ENCODE data around the gene REL. TPM values are rescaled to one million over a fixed set of nuclear protein-coding genes. Genes with fewer than 3 reads are reported as not detected.

Gene REL
- total RNA-seq, 2 donors from 2014 or later = 11.7 to 15.9 TPM

DNA sequence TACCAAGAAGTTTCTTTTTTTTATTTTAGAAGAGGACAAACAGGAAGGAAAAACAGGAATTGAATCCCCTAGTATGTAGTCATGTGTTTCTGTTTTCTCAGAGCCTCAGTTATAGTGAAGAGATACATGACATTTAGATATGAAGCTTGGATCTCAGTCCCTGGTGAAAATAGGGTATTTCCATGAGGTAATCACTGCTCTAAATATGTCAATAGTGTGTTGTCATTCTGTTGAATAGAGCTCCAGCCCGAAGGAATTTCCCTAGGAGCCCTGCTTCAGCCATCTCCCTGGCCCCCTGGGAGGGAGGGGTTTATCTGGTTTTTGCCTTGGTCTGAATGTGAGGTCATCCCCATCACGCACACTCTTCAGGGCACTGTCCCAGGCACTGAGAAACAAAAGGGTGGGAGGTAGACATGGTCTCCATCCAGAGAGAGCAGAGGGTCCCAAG, 47.1 kb upstream of the REL start:
- Mint-ChIP-seq H3K36me3 (ENCODE audit: low read depth) (no peaks in the 10 kb centered on the region), H3K27ac (no peak overlapping the region), H3K9me3 (no peaks in the 10 kb centered on the region), H3K4me1 (no peaks in the 10 kb centered on the region), H3K27me3 (ENCODE audit: insufficient read depth) (peaks cover 50% of the 10 kb centered on the region), H3K4me3 (no peak overlapping the region)
- no peaks in the 10 kb centered on the region for H3K36me3 ChIP-seq (ENCODE audit: control insufficient read depth, insufficient read depth, low read length)
- H3K9ac ChIP-seq (ENCODE audit: extremely low read depth, low read length, poor library complexity, severe bottlenecking) = no peak overlapping the region
- DNase-seq = no peak
- TF ChIP-seq, protein P1, sequence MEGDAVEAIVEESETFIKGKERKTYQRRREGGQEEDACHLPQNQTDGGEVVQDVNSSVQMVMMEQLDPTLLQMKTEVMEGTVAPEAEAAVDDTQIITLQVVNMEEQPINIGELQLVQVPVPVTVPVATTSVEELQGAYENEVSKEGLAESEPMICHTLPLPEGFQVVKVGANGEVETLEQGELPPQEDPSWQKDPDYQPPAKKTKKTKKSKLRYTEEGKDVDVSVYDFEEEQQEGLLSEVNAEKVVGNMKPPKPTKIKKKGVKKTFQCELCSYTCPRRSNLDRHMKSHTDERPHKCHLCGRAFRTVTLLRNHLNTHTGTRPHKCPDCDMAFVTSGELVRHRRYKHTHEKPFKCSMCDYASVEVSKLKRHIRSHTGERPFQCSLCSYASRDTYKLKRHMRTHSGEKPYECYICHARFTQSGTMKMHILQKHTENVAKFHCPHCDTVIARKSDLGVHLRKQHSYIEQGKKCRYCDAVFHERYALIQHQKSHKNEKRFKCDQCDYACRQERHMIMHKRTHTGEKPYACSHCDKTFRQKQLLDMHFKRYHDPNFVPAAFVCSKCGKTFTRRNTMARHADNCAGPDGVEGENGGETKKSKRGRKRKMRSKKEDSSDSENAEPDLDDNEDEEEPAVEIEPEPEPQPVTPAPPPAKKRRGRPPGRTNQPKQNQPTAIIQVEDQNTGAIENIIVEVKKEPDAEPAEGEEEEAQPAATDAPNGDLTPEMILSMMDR (conservative IDR thresholded peaks at IDR 0.05) = no peak
- no peaks in the 10 kb centered on the region for H3K9me3 ChIP-seq (ENCODE audit: control insufficient read depth, low read length)
- H3K27ac ChIP-seq (ENCODE audit: low read depth, low read length) = no peak overlapping the region
- 78% methylated on average over 2 of the region's 2 CpGs; no CpG with 5 or more reads in 1 of the 2 experiments for WGBS, 2 experiments (ENCODE audit: insufficient coverage in 1 of 2, insufficient read length in 1 of 2)
- H3K4me3 ChIP-seq (ENCODE audit: low read length) = no peak overlapping the region
- H3K27me3 ChIP-seq (ENCODE audit: control insufficient read depth, insufficient read depth, low read length, poor library complexity, severe bottlenecking) = peaks cover 15% of the 10 kb centered on the region
- no peaks in the 10 kb centered on the region for H3K4me1 ChIP-seq (ENCODE audit: control insufficient read depth, insufficient read depth, low read length)

DNA sequence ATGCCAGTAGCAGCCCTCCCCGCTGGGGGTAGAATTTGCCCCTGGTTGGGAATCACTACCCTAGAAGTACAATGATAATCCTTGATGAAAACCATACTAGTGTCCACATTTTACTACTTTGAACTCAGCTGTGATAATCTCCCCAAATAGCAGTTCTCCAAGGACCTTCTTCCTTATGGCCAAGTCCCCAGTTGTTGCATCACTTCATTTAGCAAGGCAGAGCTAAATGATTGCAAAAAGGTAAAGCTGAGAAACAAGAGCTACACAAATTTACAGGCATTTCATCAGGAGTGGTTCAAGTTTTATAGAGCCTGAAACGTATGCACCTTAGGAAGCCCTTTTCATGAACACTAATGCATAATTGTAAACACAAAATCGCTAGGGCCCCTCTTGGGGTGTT, 44.9 kb upstream of the REL start:
- 85 to 90% methylated on average over 2 to 3 of the region's 3 CpGs for WGBS, 2 experiments (ENCODE audit: insufficient coverage in 1 of 2, insufficient read length in 1 of 2)
- no peaks in the 10 kb centered on the region for H3K4me1 Mint-ChIP-seq
- DNase-seq = no peak
- H3K27me3 Mint-ChIP-seq (ENCODE audit: insufficient read depth) = peaks cover 57% of the 10 kb centered on the region
- peaks cover 15% of the 10 kb centered on the region for H3K27me3 ChIP-seq (ENCODE audit: control insufficient read depth, insufficient read depth, low read length, poor library complexity, severe bottlenecking)
- no peaks in the 10 kb centered on the region for H3K9me3 Mint-ChIP-seq
- H3K4me3 ChIP-seq (ENCODE audit: low read length) = no peak overlapping the region
- no peaks in the 10 kb centered on the region for H3K36me3 Mint-ChIP-seq (ENCODE audit: low read depth)
- no peak overlapping the region for H3K27ac Mint-ChIP-seq
- no peak overlapping the region for H3K4me3 Mint-ChIP-seq
- H3K36me3 ChIP-seq (ENCODE audit: control insufficient read depth, insufficient read depth, low read length) = no peaks in the 10 kb centered on the region
- no peak overlapping the region for H3K27ac ChIP-seq (ENCODE audit: low read depth, low read length)
- no peak overlapping the region for H3K9ac ChIP-seq (ENCODE audit: extremely low read depth, low read length, poor library complexity, severe bottlenecking)
- no peaks in the 10 kb centered on the region for H3K9me3 ChIP-seq (ENCODE audit: control insufficient read depth, low read length)
- TF ChIP-seq, protein P1 (conservative IDR thresholded peaks at IDR 0.05) = no peak
- H3K4me1 ChIP-seq (ENCODE audit: control insufficient read depth, insufficient read depth, low read length) = no peaks in the 10 kb centered on the region

DNA sequence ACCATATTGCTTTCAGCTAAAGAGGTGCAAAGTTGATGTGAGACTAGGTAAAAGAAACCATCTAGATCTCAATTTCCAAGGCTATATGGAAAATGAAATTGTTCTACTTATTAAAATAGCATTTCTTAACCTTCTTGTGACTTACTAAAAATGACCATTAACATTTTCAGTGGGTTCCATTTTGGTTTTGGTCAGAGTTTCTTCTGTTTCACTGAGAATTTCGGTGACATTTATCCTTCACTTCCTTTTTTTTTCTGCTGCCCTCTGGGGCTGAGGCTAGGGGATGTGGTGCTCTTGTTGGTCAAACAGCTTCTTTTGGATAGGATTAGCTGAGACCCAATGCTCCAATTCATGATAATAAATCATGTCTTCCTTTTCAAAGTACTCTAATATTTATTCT, 44.3 kb upstream of the REL start:
- 80% methylated on average over 1 of the region's 1 CpG; no CpG with 5 or more reads in 1 of the 2 experiments for WGBS, 2 experiments (ENCODE audit: insufficient coverage in 1 of 2, insufficient read length in 1 of 2)
- Histone ChIP-seq H3K27me3 (ENCODE audit: control insufficient read depth, insufficient read depth, low read length, poor library complexity, severe bottlenecking) (peaks cover 15% of the 10 kb centered on the region), H3K9me3 (ENCODE audit: control insufficient read depth, low read length) (no peaks in the 10 kb centered on the region), H3K4me3 (ENCODE audit: low read length) (no peak overlapping the region), H3K4me1 (ENCODE audit: control insufficient read depth, insufficient read depth, low read length) (no peaks in the 10 kb centered on the region), H3K36me3 (ENCODE audit: control insufficient read depth, insufficient read depth, low read length) (no peaks in the 10 kb centered on the region), H3K27ac (ENCODE audit: low read depth, low read length) (no peak overlapping the region), H3K9ac (ENCODE audit: extremely low read depth, low read length, poor library complexity, severe bottlenecking) (no peak overlapping the region)
- H3K4me3 Mint-ChIP-seq = no peak overlapping the region
- no peak overlapping the region for H3K27ac Mint-ChIP-seq
- H3K4me1 Mint-ChIP-seq = no peaks in the 10 kb centered on the region
- H3K27me3 Mint-ChIP-seq (ENCODE audit: insufficient read depth) = peaks cover 57% of the 10 kb centered on the region
- TF ChIP-seq, protein P1 (conservative IDR thresholded peaks at IDR 0.05) = no peak
- no peak for DNase-seq
- H3K9me3 Mint-ChIP-seq = no peaks in the 10 kb centered on the region
- H3K36me3 Mint-ChIP-seq (ENCODE audit: low read depth) = no peaks in the 10 kb centered on the region
